Mucosa of descending colon (tissue), 3 donors: Measurements from ENCODE around the gene RCAN2. TPM values are rescaled to one million over a fixed set of nuclear protein-coding genes. Genes with fewer than 3 reads are reported as not detected.

Experiments used
- ATAC-seq: fragments of 200-7000 bp; cut with Tn5 transposase; one replicate; pipeline ENCODE4 v1.9.1; 2020; ENCODE audit warnings: mild to moderate bottlenecking, moderate library complexity
- DNase-seq, 3 donors: peaks; one replicate each; pipeline ENCODE4 v3.0.0-alpha.2; 2020
- H3K36me3 ChIP-seq: fragments of 200-600 bp; one replicate; pipeline ENCODE4 v1.8.0; 2021; ENCODE audit warnings: low read depth, mild to moderate bottlenecking
- H3K4me1 ChIP-seq: fragments of 200-600 bp; one replicate; pipeline ENCODE4 v1.8.0; 2021; ENCODE audit warnings: low read depth, mild to moderate bottlenecking
- H3K4me3 ChIP-seq: fragments of 200-600 bp; one replicate; pipeline ENCODE4 v1.8.0; 2021; ENCODE audit warnings: mild to moderate bottlenecking
- H3K9me3 ChIP-seq: fragments of 200-600 bp; one replicate; pipeline ENCODE4 v1.8.0; 2021; ENCODE audit warnings: mild to moderate bottlenecking
- CTCF ChIP-seq: fragments of 200-600 bp; IDR thresholded peaks from one replicate; pipeline ENCODE4 v1.8.0; 2022; ENCODE audit warnings: antibody characterized with exemption, mild to moderate bottlenecking
- intact Hi-C, 2 donors: fragments of 100-400 bp; cut with DNase I in 1 of 2; cut with micrococcal nuclease in 1 of 2; formaldehyde crosslinking; loops; one replicate each; pipeline versions ENCODE4 v1.11.0 to v1.11.1; 2022; cut with DNase I, micrococcal nuclease
- total RNA-seq, 3 donors: library from RNA; stranded (reverse); fragmentation: NEBNext Ultra II Directional in 2 of 3; extraction: Animal tissue kit (Norgen Biotek cat#: 25700) in 2 of 3; gene quantifications; one replicate each; pipeline versions ENCODE4 v1.2.1 to v1.2.4, GENCODE V29; 2021 to 2023
- donor health status: DM: no; HTN: no; CAD: no; lungs with moderate emphysema.
- donor health status: DM: no; HTN: no; CAD: no.
- donor health status: DM: no; HTN: yes; CAD: no.

Gene RCAN2
- total RNA-seq, 3 donors from 2014 or later: 5.1 to 6.6 (median 6.1) TPM

GRCh38 chr6:46414398-46414797, 76.9 kb downstream of the RCAN2 start:
- Histone ChIP-seq H3K4me3 (no peak overlapping the region), H3K36me3 (no peaks in the 10 kb centered on the region), H3K9me3 (no peaks in the 10 kb centered on the region), H3K4me1 (peaks cover 4% of the 10 kb centered on the region)
- TF ChIP-seq CTCF: no peak
- no peak for DNase-seq
- intact Hi-C loops: loop anchor here (5.0 to 10.0 kb wide), 3 partner anchors 192 to 320 kb away; no protein-coding TSS in a partner anchor
- no peak for ATAC-seq

DNA sequence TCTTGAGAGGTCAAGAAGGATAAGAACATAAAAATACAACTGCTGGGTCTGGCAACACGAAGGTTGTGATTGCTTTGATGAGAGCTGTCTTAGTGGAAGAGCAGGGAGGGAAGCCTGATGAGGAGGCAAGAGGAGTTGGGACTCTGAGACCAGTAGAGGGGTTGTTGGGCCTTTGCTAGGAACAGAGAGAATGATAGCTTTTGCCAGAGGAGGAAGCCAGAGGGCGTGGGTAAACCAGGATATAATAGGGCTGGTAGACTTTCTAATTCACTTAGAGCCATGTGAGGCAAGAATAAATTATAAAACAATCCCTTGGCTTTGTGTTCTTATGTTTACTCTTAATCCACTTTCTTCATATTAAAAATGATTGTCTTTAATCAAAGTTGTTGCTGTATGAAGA, 78.6 kb downstream of the RCAN2 start:
- ATAC-seq (no peak), DNase-seq (no peak)
- Histone ChIP-seq H3K9me3 (no peaks in the 10 kb centered on the region), H3K4me3 (no peak overlapping the region), H3K36me3 (no peaks in the 10 kb centered on the region), H3K4me1 (peaks cover 4% of the 10 kb centered on the region)
- TF ChIP-seq CTCF: no peak
- intact Hi-C loops: loop anchor here (5.0 to 10.0 kb wide), 3 partner anchors 190 to 318 kb away; no protein-coding TSS in a partner anchor

- DNase-seq (no peak), ATAC-seq (no peak)
- no peak overlapping the region for H3K4me3 ChIP-seq
- intact Hi-C loops: loop anchor here (2.0 to 10.0 kb wide), 5 partner anchors 189 to 321 kb away; no protein-coding TSS in a partner anchor
- H3K4me1 ChIP-seq: peaks cover 4% of the 10 kb centered on the region
- no peaks in the 10 kb centered on the region for H3K9me3 ChIP-seq
- TF ChIP-seq CTCF: no peak
- H3K36me3 ChIP-seq: no peaks in the 10 kb centered on the region
Observed at GRCh38 chr6:46411456-46412197, 79.6 kb downstream of the RCAN2 start.

- TF ChIP-seq CTCF: peak; percentile 47
- Histone ChIP-seq H3K9me3 (no peaks in the 10 kb centered on the region), H3K4me1 (peaks cover 4% of the 10 kb centered on the region), H3K4me3 (no peak overlapping the region), H3K36me3 (no peaks in the 10 kb centered on the region)
- peak; percentile 62 for ATAC-seq
- intact Hi-C loops: loop anchor here (2.0 to 10.0 kb wide), 5 partner anchors 188 to 320 kb away; no protein-coding TSS in a partner anchor
- DNase-seq: peak in 1 of 3 donors; percentile 35
Observed at GRCh38 chr6:46410334-46410953, 80.8 kb downstream of the RCAN2 start.

- H3K36me3 ChIP-seq: no peaks in the 10 kb centered on the region
- peaks cover 4% of the 10 kb centered on the region for H3K4me1 ChIP-seq
- no peaks in the 10 kb centered on the region for H3K9me3 ChIP-seq
- no peak for TF ChIP-seq CTCF
- H3K4me3 ChIP-seq: no peak overlapping the region
- intact Hi-C loops: loop anchor here in 1 of 2 donors (10.0 kb wide), 1 partner anchor 483 kb away; no protein-coding TSS in a partner anchor
- ATAC-seq: no peak
- no peak for DNase-seq
Observed at GRCh38 chr6:46407776-46408530, 83.3 kb downstream of the RCAN2 start.
